Stimulated activated CD4-positive, alpha-beta T cell treated with anti-CD3 and anti-CD28 coated beads, Interleukin-2, amount 100 ng/mL, for 24 hours (primary cell): ENCODE measurements around the gene ENOX1.

Experiments
- DNase-seq, 2 donors: peaks; one replicate each; pipeline ENCODE4 v3.0.0-alpha.2; 2020

Gene ENOX1

GRCh38 chr13:43587376-43587775 lies 199.4 kb downstream of the ENOX1 start:
- no peak for DNase-seq

- no peak for DNase-seq
These were observed 202.0 kb downstream of the ENOX1 start for GRCh38 chr13:43584751-43585150.

GRCh38 chr13:43583321-43583720 lies 203.5 kb downstream of the ENOX1 start:
- DNase-seq, result no peak

- DNase-seq, result no peak
These were observed 206.5 kb downstream of the ENOX1 start for GRCh38 chr13:43580280-43580679.

GRCh38 chr13:43579321-43579720 lies 207.5 kb downstream of the ENOX1 start:
- no peak for DNase-seq

GRCh38 chr13:43574605-43575004 lies 212.2 kb downstream of the ENOX1 start:
- DNase-seq, result no peak

- DNase-seq, result no peak
These were observed 212.8 kb downstream of the ENOX1 start for GRCh38 chr13:43573802-43574514.

- no peak for DNase-seq
These were observed 213.4 kb downstream of the ENOX1 start for GRCh38 chr13:43573361-43573740.

GRCh38 chr13:43572656-43573360 lies 214.0 kb downstream of the ENOX1 start:
- DNase-seq, result no peak

- no peak for DNase-seq
These were observed 217.1 kb downstream of the ENOX1 start for GRCh38 chr13:43569658-43570057.

- no peak for DNase-seq
These were observed 219.2 kb downstream of the ENOX1 start for GRCh38 chr13:43567608-43568007.

- no peak for DNase-seq
These were observed 221.8 kb downstream of the ENOX1 start for GRCh38 chr13:43564952-43565351.

- no peak for DNase-seq
These were observed 225.7 kb downstream of the ENOX1 start for GRCh38 chr13:43561081-43561480.

GRCh38 chr13:43558939-43559338 lies 227.8 kb downstream of the ENOX1 start:
- DNase-seq, result no peak

- no peak for DNase-seq
These were observed 228.4 kb downstream of the ENOX1 start for GRCh38 chr13:43558326-43558725.

- DNase-seq, result no peak
These were observed 231.1 kb downstream of the ENOX1 start for GRCh38 chr13:43555667-43556066.

- no peak for DNase-seq
These were observed 234.8 kb downstream of the ENOX1 start for GRCh38 chr13:43551897-43552456.

- no peak for DNase-seq
These were observed 240.0 kb downstream of the ENOX1 start for GRCh38 chr13:43546816-43547215.

- DNase-seq, result no peak
These were observed 240.5 kb downstream of the ENOX1 start for GRCh38 chr13:43546251-43546650.

- DNase-seq, result no peak
These were observed 241.4 kb downstream of the ENOX1 start for GRCh38 chr13:43545317-43545874.

GRCh38 chr13:43544631-43545030 lies 242.1 kb downstream of the ENOX1 start:
- DNase-seq, result no peak

GRCh38 chr13:43544011-43544410 lies 242.8 kb downstream of the ENOX1 start:
- DNase-seq, result no peak

GRCh38 chr13:43543331-43543730 lies 243.4 kb downstream of the ENOX1 start:
- DNase-seq, result no peak

GRCh38 chr13:43537124-43537523 lies 249.6 kb downstream of the ENOX1 start:
- DNase-seq, result no peak
